ENCODE measurements around the gene TBX2.

DNA sequence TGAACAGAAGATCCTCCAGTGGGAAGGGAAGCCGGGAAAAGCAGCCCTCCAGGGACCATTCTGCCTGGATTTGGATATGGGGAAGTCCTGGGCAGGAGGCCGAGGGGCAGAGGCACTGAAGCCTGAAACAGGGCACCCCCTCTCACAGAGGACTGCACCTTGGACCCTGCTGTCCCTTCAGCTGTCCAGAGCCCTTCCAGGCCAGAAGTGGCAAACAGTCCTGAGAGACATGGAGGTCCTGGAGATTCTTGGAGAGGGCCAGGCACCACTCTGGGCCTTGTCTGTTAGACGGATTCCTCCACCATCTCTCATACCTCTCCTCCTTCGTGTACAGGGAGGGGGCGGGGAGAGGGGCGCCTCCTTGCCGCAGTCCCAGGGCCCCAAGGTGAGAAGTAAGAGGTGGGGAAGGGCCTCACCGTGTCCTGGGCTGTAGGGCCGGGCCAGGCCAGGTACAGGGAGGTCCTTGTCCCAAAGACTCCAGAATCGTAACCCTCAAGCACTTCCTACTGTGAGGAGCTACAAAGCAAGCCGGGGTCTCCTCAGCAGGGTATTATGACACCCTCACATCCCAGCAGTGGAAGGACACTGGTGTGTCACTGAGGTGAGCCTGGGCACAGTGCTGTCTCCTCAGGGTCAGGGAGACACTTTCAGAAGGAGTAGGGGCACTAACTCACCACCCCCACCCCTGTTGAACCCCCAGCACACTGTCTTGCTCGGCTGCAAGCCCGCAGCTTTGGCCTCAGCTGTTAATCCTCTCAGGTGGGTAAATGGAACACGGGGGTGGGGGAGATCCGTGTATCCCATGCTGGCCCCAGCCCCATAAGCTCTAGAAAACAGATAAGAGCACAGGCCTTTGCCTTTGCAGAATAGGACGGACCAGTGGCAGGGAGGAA is 16.6 kb upstream of the TBX2 start:
- TF ChIP-seq POLR2A (IDR thresholded peaks at IDR 0.05): no peak
- no peak for TF ChIP-seq EP300 (IDR thresholded peaks at IDR 0.05)
- TF ChIP-seq, protein P1, sequence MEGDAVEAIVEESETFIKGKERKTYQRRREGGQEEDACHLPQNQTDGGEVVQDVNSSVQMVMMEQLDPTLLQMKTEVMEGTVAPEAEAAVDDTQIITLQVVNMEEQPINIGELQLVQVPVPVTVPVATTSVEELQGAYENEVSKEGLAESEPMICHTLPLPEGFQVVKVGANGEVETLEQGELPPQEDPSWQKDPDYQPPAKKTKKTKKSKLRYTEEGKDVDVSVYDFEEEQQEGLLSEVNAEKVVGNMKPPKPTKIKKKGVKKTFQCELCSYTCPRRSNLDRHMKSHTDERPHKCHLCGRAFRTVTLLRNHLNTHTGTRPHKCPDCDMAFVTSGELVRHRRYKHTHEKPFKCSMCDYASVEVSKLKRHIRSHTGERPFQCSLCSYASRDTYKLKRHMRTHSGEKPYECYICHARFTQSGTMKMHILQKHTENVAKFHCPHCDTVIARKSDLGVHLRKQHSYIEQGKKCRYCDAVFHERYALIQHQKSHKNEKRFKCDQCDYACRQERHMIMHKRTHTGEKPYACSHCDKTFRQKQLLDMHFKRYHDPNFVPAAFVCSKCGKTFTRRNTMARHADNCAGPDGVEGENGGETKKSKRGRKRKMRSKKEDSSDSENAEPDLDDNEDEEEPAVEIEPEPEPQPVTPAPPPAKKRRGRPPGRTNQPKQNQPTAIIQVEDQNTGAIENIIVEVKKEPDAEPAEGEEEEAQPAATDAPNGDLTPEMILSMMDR (IDR thresholded peaks at IDR 0.05): no peak
- TF ChIP-seq POLR2AphosphoS5 (IDR thresholded peaks at IDR 0.05): no peak

All from sigmoid colon (tissue), 4 donors.